Suprapubic skin (tissue), 4 donors: Measurements from ENCODE around the gene RPS2.

Experiments used
- EP300 ChIP-seq: sonication (generic); formaldehyde crosslinking; IDR thresholded peaks from one replicate; pipeline ENCODE4 v1.6.1; 2017; ENCODE audit warnings: antibody characterized with exemption
- POLR2A ChIP-seq, 2 donors: fragments of 450-650 bp; IDR thresholded peaks; one replicate each; pipeline ENCODE4 v1.6.1; 2017; ENCODE audit warnings: antibody characterized with exemption in 2 of 2, mild to moderate bottlenecking in 2 of 2, moderate library complexity in 2 of 2
- POLR2AphosphoS5 ChIP-seq, 3 donors: sonication (generic); formaldehyde crosslinking; IDR thresholded peaks; one replicate each; pipeline ENCODE4 v1.6.1; 2017; ENCODE audit warnings: antibody characterized with exemption in 3 of 3
- TF ChIP-seq, protein P1 (sequence below), 2 donors: fragments of 200-600 bp in 1 of 2; fragments of 450-650 bp in 1 of 2; sonication (generic) in 1 of 2; IDR thresholded peaks; one replicate each; pipeline ENCODE4 v1.5.1; 2016 to 2019; ENCODE audit warnings: antibody characterized with exemption in 2 of 2, mild to moderate bottlenecking in 1 of 2, moderate library complexity in 1 of 2

DNA sequence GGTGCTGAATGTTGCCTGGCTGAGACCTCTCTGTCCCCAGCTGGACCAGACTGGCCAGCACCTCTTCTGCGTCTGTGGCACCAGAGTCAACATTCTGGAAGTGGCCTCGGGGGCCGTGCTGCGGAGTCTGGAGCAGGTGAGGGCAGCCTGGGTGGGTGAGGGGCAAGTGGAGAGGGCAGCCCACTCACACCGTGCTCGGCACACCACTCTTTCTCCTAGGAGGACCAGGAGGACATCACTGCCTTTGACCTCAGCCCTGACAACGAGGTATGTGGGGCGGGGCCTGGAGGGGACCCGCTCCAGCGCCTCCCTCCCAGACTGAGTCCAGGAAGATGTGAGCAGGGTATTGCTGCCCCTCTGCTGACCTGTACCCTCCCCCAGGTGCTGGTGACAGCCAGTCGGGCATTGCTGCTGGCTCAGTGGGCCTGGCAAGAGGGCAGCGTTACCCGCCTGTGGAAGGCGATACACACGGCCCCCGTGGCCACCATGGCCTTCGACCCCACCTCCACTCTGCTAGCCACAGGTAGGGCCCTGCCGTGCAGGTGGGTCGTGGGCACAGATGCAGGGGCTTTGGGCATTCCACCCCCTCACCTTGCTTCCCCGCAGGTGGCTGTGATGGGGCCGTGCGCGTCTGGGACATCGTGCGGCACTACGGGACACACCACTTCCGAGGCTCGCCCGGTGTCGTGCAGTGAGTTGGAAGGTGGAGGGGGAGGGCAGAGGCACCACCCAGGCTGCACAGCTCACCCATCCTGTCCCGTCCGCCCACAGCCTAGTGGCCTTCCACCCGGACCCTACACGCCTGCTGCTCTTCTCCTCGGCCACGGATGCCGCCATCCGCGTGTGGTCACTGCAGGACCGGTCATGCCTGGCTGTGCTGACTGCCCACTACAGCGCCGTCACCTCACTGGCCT lies 9.8 kb upstream of the RPS2 start:
- TF ChIP-seq POLR2AphosphoS5 (IDR thresholded peaks at IDR 0.05) (no peak), EP300 (no peak), POLR2A (IDR thresholded peaks at IDR 0.05) (no peak)
- TF ChIP-seq, protein P1, sequence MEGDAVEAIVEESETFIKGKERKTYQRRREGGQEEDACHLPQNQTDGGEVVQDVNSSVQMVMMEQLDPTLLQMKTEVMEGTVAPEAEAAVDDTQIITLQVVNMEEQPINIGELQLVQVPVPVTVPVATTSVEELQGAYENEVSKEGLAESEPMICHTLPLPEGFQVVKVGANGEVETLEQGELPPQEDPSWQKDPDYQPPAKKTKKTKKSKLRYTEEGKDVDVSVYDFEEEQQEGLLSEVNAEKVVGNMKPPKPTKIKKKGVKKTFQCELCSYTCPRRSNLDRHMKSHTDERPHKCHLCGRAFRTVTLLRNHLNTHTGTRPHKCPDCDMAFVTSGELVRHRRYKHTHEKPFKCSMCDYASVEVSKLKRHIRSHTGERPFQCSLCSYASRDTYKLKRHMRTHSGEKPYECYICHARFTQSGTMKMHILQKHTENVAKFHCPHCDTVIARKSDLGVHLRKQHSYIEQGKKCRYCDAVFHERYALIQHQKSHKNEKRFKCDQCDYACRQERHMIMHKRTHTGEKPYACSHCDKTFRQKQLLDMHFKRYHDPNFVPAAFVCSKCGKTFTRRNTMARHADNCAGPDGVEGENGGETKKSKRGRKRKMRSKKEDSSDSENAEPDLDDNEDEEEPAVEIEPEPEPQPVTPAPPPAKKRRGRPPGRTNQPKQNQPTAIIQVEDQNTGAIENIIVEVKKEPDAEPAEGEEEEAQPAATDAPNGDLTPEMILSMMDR (IDR thresholded peaks at IDR 0.05) = no peak
